GM23248 (cell line): Measurements from ENCODE around the gene GPS2.

Experiments used
- EZH2 ChIP-seq: fragments of 200-600 bp; sonication (generic); IDR thresholded peaks from 2 replicates; pipeline ENCODE4 v1.6.1; 2018; ENCODE audit warnings: antibody characterized with exemption, mild to moderate bottlenecking; ENCODE audit not compliant: insufficient read depth, poor library complexity, severe bottlenecking
- EZH2phosphoT487 ChIP-seq: fragments of 200-600 bp; sonication (generic); IDR thresholded peaks from 2 replicates; pipeline ENCODE4 v1.6.1; 2018; ENCODE audit warnings: antibody characterized with exemption, moderate library complexity, mild to moderate bottlenecking, low read depth; ENCODE audit not compliant: insufficient read depth

GRCh38 chr17:7280519-7281073 lies 34.6 kb downstream of the GPS2 start:
- TF ChIP-seq EZH2, result no peak
- TF ChIP-seq EZH2phosphoT487, result no peak
